ENCODE data around the gene ARPIN. TPM values are rescaled to one million over a fixed set of nuclear protein-coding genes. Genes with fewer than 3 reads are reported as not detected.

Gene ARPIN
- total and polyA plus RNA-seq, 9 of the 15 experiments (the other 6 are each of a cell fraction or from before 2014, with no cell fraction given), result not detected

DNA sequence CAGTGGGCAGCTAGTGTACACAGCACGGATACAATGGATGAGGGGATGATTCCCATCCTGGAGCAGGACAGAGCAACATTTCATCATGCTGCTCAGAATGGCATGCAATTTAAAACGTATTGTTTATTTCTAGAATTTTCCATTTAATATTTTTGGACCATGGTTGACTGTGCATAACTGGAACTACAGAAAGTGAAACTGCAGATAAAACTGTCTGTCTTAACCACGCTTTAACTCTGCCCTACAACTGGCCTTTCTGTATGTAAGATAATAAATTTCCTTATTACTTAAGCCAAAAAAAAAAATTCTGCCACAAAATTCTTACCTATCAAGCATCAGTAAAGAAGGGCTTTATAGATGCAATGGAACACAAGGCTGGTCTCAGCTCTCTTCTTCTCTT, 52.3 kb downstream of the ARPIN start:
- Histone ChIP-seq H3K9ac (ENCODE audit: insufficient read depth in 1 of 2, low read depth in 2 of 2, low read length in 2 of 2) (no peak overlapping the region), H3K27ac (ENCODE audit: extremely low read depth, low read depth, low read length) (no peak overlapping the region), H3K79me2 (ENCODE audit: control insufficient read depth, insufficient read depth, low read length) (no peaks in the 10 kb centered on the region), H3K4me1 (replicated peaks in 1 of 2; ENCODE audit: control insufficient read depth in 2 of 2, insufficient read depth in 2 of 2, low read length in 2 of 2) (no peaks in the 10 kb centered on the region; a peak in 1 of 5 replicates), H2AFZ (ENCODE audit: low read depth, low read length) (no peak overlapping the region), H3K27me3 (ENCODE audit: control insufficient read depth in 2 of 2, insufficient read depth in 2 of 2, low read length in 2 of 2) (no peaks in the 10 kb centered on the region), H3K4me3 (no peak overlapping the region), H3K9me3 (replicated peaks; ENCODE audit: control insufficient read depth, insufficient read depth, low read depth, low read length) (no peaks in the 10 kb centered on the region), H3K9me1 (ENCODE audit: control insufficient read depth, insufficient read depth, low read length) (no peaks in the 10 kb centered on the region), H3K36me3 (ENCODE audit: control insufficient read depth, insufficient read depth, low read length) (peaks cover 39% of the 10 kb centered on the region), H3K4me2 (ENCODE audit: insufficient read depth, low read length) (no peak overlapping the region), H4K20me1 (replicated peaks; ENCODE audit: control insufficient read depth, insufficient read depth, low read length) (no peaks in the 10 kb centered on the region)
- 64% methylated on average over 3 of the region's 3 CpGs for WGBS (ENCODE audit: insufficient coverage, low coverage, missing lambda C conversion rate)
- DNase-seq (ENCODE audit: extremely low read depth in 1 of 4, low spot score in 3 of 4) (no peak), ATAC-seq (no peak), FAIRE-seq (no peak)
- TF ChIP-seq PHB (CRISPR knock-in tag; IDR thresholded peaks at IDR 0.05) (no peak), CCAR2 (IDR thresholded peaks at IDR 0.05; ENCODE audit: low read depth, low read length) (no peak), RBM15 (IDR thresholded peaks at IDR 0.05; ENCODE audit: insufficient read depth, low read length) (no peak), HDGF (IDR thresholded peaks at IDR 0.05) (no peak), ZBED1 (IDR thresholded peaks at IDR 0.05) (no peak), CCNT2 (IDR thresholded peaks at IDR 0.05; ENCODE audit: borderline replicate concordance, extremely low read depth, insufficient read length, low read depth, low read length) (no peak), FOXA3 (CRISPR knock-in tag; conservative IDR thresholded peaks at IDR 0.05 in 1 of 2, IDR thresholded peaks at IDR 0.05 in 1 of 2) (no peak), MEF2D (tag; conservative IDR thresholded peaks at IDR 0.05; ENCODE audit: low read depth) (no peak), KAT8 (IDR thresholded peaks at IDR 0.05; ENCODE audit: low read depth) (no peak)
- TF ChIP-seq, protein P1, sequence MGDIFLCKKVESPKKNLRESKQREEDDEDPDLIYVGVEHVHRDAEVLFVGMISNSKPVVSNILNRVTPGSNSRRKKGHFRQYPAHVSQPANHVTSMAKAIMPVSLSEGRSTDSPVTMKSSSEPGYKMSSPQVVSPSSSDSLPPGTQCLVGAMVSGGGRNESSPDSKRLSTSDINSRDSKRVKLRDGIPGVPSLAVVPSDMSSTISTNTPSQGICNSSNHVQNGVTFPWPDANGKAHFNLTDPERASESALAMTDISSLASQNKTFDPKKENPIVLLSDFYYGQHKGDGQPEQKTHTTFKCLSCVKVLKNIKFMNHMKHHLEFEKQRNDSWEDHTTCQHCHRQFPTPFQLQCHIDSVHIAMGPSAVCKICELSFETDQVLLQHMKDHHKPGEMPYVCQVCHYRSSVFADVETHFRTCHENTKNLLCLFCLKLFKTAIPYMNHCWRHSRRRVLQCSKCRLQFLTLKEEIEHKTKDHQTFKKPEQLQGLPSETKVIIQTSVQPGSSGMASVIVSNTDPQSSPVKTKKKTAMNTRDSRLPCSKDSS (IDR thresholded peaks at IDR 0.05; ENCODE audit: low read depth, partially characterized antibody), result no peak
- TF ChIP-seq, protein P2, sequence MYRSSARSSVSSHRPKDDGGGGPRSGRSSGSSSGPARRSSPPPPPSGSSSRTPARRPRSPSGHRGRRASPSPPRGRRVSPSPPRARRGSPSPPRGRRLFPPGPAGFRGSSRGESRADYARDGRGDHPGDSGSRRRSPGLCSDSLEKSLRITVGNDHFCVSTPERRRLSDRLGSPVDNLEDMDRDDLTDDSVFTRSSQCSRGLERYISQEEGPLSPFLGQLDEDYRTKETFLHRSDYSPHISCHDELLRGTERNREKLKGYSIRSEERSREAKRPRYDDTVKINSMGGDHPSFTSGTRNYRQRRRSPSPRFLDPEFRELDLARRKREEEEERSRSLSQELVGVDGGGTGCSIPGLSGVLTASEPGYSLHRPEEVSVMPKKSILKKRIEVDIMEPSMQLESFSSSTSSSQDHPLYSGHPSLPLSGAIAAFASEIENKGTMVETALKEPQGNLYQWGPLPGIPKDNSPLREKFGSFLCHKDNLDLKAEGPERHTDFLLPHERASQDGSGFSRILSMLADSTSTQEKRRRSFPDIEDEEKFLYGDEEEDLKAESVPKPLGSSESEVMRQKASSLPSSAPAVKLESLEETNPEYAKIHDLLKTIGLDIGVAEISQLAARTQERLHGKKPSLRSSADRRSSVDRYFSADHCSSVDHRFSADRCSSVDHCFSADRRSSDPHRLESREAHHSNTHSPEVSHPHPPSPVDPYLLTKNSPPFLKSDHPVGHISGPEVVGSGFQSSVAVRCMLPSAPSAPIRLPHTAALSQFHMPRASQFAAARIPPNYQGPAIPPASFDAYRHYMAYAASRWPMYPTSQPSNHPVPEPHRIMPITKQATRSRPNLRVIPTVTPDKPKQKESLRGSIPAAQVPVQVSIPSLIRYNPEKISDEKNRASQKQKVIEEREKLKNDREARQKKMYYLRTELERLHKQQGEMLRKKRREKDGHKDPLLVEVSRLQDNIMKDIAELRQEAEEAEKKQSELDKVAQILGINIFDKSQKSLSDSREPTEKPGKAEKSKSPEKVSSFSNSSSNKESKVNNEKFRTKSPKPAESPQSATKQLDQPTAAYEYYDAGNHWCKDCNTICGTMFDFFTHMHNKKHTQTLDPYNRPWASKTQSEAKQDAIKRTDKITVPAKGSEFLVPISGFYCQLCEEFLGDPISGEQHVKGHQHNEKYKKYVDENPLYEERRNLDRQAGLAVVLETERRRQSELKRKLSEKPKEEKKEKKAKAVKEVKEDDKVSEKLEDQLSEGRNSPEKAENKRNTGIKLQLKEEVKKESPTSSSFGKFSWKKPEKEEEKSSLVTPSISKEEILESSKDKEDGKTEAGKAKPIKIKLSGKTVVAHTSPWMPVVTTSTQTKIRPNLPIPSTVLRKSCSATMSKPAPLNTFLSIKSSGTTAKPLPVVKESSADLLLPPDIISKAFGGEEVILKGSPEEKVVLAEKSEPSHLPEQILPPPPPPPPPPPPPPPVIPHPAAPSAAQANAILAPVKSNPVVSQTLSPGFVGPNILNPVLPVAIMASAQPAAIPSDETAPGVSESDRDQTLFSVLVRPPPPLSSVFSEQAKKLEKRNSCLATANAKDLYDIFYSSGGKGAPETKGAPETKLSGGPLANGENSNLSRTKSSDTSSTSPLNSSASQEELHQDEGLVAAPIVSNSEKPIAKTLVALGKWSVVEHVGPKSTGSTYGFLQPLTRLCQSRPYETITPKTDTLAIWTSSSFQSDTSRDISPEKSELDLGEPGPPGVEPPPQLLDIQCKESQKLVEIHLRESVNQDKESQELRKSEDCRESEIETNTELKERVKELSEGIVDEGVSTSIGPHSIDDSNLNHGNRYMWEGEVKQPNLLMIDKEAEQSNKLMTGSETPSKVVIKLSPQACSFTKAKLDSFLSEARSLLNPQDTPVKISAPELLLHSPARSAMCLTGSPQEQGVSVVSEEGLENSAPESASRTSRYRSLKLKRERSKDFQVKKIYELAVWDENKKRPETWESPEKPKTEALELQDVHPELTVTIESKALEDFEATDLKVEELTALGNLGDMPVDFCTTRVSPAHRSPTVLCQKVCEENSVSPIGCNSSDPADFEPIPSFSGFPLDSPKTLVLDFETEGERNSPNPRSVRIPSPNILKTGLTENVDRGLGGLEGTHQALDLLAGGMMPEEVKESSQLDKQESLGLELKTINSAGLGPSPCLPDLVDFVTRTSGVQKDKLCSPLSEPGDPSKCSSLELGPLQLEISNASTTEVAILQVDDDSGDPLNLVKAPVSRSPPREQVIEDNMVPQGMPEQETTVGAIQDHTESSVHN (IDR thresholded peaks at IDR 0.05; ENCODE audit: borderline replicate concordance in 1 of 2, low read depth in 1 of 2), result no peak
- intact Hi-C loops (cut with micrococcal nuclease) (no loop called here), in situ Hi-C loops (cut with MboI) (no loop called here)
- BruUV-seq (replicated peaks), result no TSS peak
- ChIA-PET CTCF (ENCODE audit: low intra/inter-chr PET ratio) (interaction anchor here (0.6 kb wide), 1 partner anchor 13 kb away, joined by 5 read pairs; no protein-coding TSS in a partner anchor), POLR2A (interaction anchor here (1.0 to 2.1 kb wide), 3 partner anchors 8 to 32 kb away, joined by 4 to 6 read pairs (median 5); no protein-coding TSS in a partner anchor)
